ENCODE measurements around the gene MYO7B.
A peak's percentile ranks its signal among the peaks of the same experiment; 100 is the strongest.
"Not testable (repeated sequence)": the region's sequence is repeated elsewhere in the genome, so short reads cannot be mapped to it uniquely, and the experiment has no call there.

MYO7B gene

GRCh38 chr2:127524198-127524834 is 11.2 kb upstream of the MYO7B start:
- DNase-seq: not testable (repeated sequence)

- DNase-seq: peak; percentile 6
These were observed 9.8 kb upstream of the MYO7B start for GRCh38 chr2:127525691-127526131.

GRCh38 chr2:127526132-127527000 is 9.1 kb upstream of the MYO7B start, which contains the start of gene IWS1:
IWS1 (minus strand) TSS chr2:127526489; CDS start chr2:127526208, 281 bp downstream.
- peak; percentile 95 for DNase-seq

- no peak for DNase-seq
These were observed 8.3 kb upstream of the MYO7B start for GRCh38 chr2:127527001-127527804.

- DNase-seq: no peak
These were observed 7.0 kb upstream of the MYO7B start for GRCh38 chr2:127528487-127528886.

GRCh38 chr2:127529416-127529815 is 6.1 kb upstream of the MYO7B start:
- not testable (repeated sequence) for DNase-seq

- DNase-seq: no peak
These were observed 5.0 kb upstream of the MYO7B start for GRCh38 chr2:127530245-127531140.

GRCh38 chr2:127531221-127531648 is 4.2 kb upstream of the MYO7B start:
- no peak for DNase-seq

GRCh38 chr2:127532296-127532695 is 3.2 kb upstream of the MYO7B start:
- DNase-seq: no peak

- no peak for DNase-seq
These were observed 435 bp downstream of the MYO7B start for GRCh38 chr2:127535918-127536317.

GRCh38 chr2:127536707-127537541 is 1.4 kb downstream of the MYO7B start:
- DNase-seq: no peak

- no peak for DNase-seq
These were observed 2.2 kb downstream of the MYO7B start for GRCh38 chr2:127537644-127538043.

- no peak for DNase-seq
These were observed 6.3 kb downstream of the MYO7B start for GRCh38 chr2:127541809-127542208.

GRCh38 chr2:127542231-127542630 is 6.7 kb downstream of the MYO7B start:
- peak; percentile 0 for DNase-seq

GRCh38 chr2:127543013-127543501 is 7.6 kb downstream of the MYO7B start:
- peak; percentile 6 for DNase-seq

GRCh38 chr2:127545189-127545588 is 9.7 kb downstream of the MYO7B start:
- DNase-seq: no peak

GRCh38 chr2:127545796-127546195 is 10.3 kb downstream of the MYO7B start:
- no peak for DNase-seq

GRCh38 chr2:127546797-127547196 is 11.3 kb downstream of the MYO7B start:
- DNase-seq: no peak

GRCh38 chr2:127551221-127551930 is 15.9 kb downstream of the MYO7B start:
- DNase-seq: no peak

GRCh38 chr2:127552336-127552735 is 16.9 kb downstream of the MYO7B start:
- DNase-seq: no peak
